Mesothelial cell of epicardium (in vitro differentiated cells): ENCODE measurements around the gene TMEM143. TPM values are rescaled to one million over a fixed set of nuclear protein-coding genes. Genes with fewer than 3 reads are reported as not detected.

ENCODE experiments used
- DNase-seq, 2 experiments: peaks; one replicate each; pipeline ENCODE4 v3.0.0; 2021; ENCODE audit warnings: low spot score in 2 of 2; ENCODE audit not compliant: unreplicated experiment in 2 of 2
- H3K27ac Mint-ChIP-seq: 2 replicates; pipeline ENCODE4 v1.8.0; 2021; ENCODE audit warnings: mixed read lengths
- H3K27me3 Mint-ChIP-seq: 2 replicates; pipeline ENCODE4 v1.8.0; 2021; ENCODE audit warnings: low read depth, mixed read lengths
- H3K36me3 Mint-ChIP-seq: 2 replicates; pipeline ENCODE4 v1.8.0; 2021; ENCODE audit warnings: mixed read lengths
- H3K4me1 Mint-ChIP-seq: 2 replicates; pipeline ENCODE4 v1.8.0; 2021; ENCODE audit warnings: mixed read lengths
- H3K4me3 Mint-ChIP-seq: 2 replicates; pipeline ENCODE4 v1.8.0; 2021; ENCODE audit warnings: mild to moderate bottlenecking, moderate library complexity, mixed read lengths
- H3K9me3 Mint-ChIP-seq: 2 replicates; pipeline ENCODE4 v1.8.0; 2021; ENCODE audit warnings: mixed read lengths
- CTCF ChIP-seq: fragments of 200-600 bp; sonication (generic); IDR thresholded peaks from one replicate; pipeline ENCODE4 v1.5.0; 2021; ENCODE audit warnings: antibody characterized with exemption; ENCODE audit not compliant: unreplicated experiment
- total RNA-seq: library from RNA; stranded (reverse); gene quantifications from 3 replicates; pipeline ENCODE4 v1.2.1, GENCODE V29; 2021

TMEM143 gene
- total RNA-seq, 1 donor from 2014 or later: 11.7 TPM

- Mint-ChIP-seq H3K36me3 (no peaks in the 10 kb centered on the region), H3K9me3 (no peaks in the 10 kb centered on the region), H3K27ac (no peak overlapping the region), H3K4me3 (no peak overlapping the region), H3K27me3 (no peaks in the 10 kb centered on the region), H3K4me1 (no peaks in the 10 kb centered on the region)
- no peak for TF ChIP-seq CTCF
- DNase-seq: no peak
Observed at GRCh38 chr19:48338802-48339503, 24.8 kb downstream of the TMEM143 start.

GRCh38 chr19:48338253-48338755 is 25.4 kb downstream of the TMEM143 start:
- DNase-seq: no peak
- H3K4me1 Mint-ChIP-seq: peaks cover 3% of the 10 kb centered on the region
- H3K9me3 Mint-ChIP-seq: no peaks in the 10 kb centered on the region
- TF ChIP-seq CTCF: no peak
- no peaks in the 10 kb centered on the region for H3K36me3 Mint-ChIP-seq
- H3K27ac Mint-ChIP-seq: no peak overlapping the region
- H3K4me3 Mint-ChIP-seq: no peak overlapping the region
- H3K27me3 Mint-ChIP-seq: no peaks in the 10 kb centered on the region

GRCh38 chr19:48333467-48334384 is 30.0 kb downstream of the TMEM143 start:
- no peaks in the 10 kb centered on the region for H3K27me3 Mint-ChIP-seq
- H3K9me3 Mint-ChIP-seq: no peaks in the 10 kb centered on the region
- DNase-seq: peak; percentile 76 to 84
- peak overlapping the region; percentile 74 for H3K4me3 Mint-ChIP-seq
- peaks cover 3% of the 10 kb centered on the region for H3K36me3 Mint-ChIP-seq
- H3K4me1 Mint-ChIP-seq: peaks cover 35% of the 10 kb centered on the region
- H3K27ac Mint-ChIP-seq: peak overlapping the region; percentile 97
- peak; percentile 68 for TF ChIP-seq CTCF

GRCh38 chr19:48332662-48333466 is 30.9 kb downstream of the TMEM143 start:
- no peak for TF ChIP-seq CTCF
- Mint-ChIP-seq H3K9me3 (no peaks in the 10 kb centered on the region), H3K4me3 (peak overlapping the region; percentile 74), H3K4me1 (peaks cover 35% of the 10 kb centered on the region), H3K36me3 (peaks cover 6% of the 10 kb centered on the region), H3K27me3 (no peaks in the 10 kb centered on the region), H3K27ac (peak overlapping the region; percentile 97)
- peak; percentile 91 to 96 for DNase-seq

GRCh38 chr19:48332351-48332661 is 31.4 kb downstream of the TMEM143 start:
- Mint-ChIP-seq H3K36me3 (peaks cover 6% of the 10 kb centered on the region), H3K9me3 (no peaks in the 10 kb centered on the region), H3K27ac (peak overlapping the region; percentile 97), H3K27me3 (no peaks in the 10 kb centered on the region), H3K4me3 (peak overlapping the region; percentile 74), H3K4me1 (peaks cover 37% of the 10 kb centered on the region)
- TF ChIP-seq CTCF: no peak
- DNase-seq: no peak
